HG03378 (cell line): ENCODE data around the gene SAXO1.
"Not testable (repeated sequence)": the region's sequence is repeated elsewhere in the genome, so short reads cannot be mapped to it uniquely, and the experiment has no call there.

Experiments
- ATAC-seq: cut with Tn5 transposase; IDR thresholded peaks from one replicate; pipeline ENCODE4 v1.9.1; 2021; ENCODE audit warnings: mild to moderate bottlenecking, moderate library complexity; ENCODE audit not compliant: unreplicated experiment

Gene SAXO1

GRCh38 chr9:19000133-19000532, 32.9 kb downstream of the SAXO1 start:
- no peak for ATAC-seq

GRCh38 chr9:18999173-18999785, 33.7 kb downstream of the SAXO1 start:
- no peak for ATAC-seq

DNA sequence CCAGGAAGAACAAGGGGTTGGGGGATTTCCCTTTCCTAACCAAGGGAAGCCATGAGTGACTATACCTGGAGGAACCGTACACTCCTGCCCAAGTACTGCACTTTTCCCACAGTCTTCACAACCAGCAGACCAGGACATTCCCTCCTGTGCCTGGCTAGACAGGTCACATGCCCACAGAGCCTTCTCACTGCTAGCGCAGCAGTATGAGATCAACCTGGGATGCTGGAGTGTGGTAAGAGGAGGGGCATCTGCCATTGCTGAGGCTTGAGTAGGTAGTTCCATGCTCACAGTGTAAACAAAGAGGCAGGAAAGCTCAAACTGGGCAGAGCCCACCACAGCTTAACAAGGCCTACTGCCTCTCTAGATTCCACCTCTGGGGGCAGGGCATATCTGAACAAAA, 35.9 kb downstream of the SAXO1 start:
- no peak for ATAC-seq

DNA sequence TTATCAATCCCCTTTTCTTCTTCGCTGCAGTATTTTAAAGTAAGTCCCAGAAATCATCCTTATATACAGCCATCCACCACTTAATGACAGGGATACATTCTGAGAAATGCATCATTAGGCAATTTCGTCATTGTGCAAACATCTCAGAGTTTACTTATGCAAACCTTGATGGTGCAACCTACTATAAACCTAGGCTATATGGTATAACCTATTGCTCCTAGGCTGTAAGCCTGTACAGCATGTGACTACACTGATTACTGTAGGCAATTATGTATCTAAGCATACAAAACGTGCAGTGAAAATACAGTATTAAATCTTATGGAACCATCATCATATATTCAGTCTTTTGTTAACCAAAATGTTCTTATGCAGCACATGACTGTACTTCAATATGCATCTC, 36.8 kb downstream of the SAXO1 start:
- no peak for ATAC-seq

DNA sequence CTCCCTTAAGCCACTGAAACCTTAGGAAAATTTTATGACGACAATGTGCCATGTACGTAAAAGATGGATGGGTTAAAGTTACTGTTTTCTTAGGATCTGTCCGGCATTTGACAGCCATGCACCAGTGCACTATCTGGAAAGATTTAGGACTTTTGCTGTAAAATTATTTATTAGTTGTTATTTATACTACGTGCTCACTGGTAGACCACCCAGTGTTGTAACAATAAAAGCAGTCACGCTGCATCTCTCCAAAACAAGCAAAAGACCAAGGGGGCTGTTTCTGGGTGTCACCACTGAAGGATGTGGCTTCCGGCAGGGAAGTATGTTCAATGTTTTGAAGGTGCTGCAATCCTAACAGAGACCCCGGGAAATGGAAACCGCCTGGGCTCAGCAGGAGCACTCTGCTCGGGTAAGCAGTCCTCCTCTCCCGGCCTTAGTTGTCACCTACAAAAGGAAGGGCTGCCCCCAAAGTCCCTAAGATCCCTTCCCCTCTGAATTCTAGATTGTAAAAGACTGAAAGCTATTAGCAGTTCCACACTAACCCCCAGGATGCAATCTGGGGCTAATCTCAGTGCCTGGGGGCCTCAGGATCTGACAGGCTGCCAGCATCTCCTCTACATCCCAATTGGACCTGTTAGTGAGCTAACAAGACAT, 38.6 kb downstream of the SAXO1 start:
- no peak for ATAC-seq

- ATAC-seq: not testable (repeated sequence)
Measured at GRCh38 chr9:18991197-18991596, 41.8 kb downstream of the SAXO1 start.

DNA sequence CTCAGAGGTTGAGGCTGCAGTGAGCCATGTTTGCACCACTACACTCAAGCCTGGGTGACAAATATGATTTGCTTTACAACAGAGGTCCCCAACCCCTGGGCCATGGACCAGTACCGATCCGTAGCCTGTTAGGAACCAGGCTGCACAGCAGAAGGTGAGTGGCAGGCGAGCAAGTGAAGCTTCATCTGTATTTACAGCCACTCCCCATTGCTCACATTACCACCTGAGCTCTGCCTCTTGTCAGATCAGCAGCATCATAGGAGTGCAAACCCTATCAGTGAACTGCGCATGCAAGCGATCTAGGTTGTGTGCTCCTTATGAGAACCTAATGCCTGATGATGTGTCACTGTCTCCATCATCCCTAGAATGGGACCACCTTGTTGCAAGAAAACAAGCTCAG, 42.5 kb downstream of the SAXO1 start:
- no peak for ATAC-seq

DNA sequence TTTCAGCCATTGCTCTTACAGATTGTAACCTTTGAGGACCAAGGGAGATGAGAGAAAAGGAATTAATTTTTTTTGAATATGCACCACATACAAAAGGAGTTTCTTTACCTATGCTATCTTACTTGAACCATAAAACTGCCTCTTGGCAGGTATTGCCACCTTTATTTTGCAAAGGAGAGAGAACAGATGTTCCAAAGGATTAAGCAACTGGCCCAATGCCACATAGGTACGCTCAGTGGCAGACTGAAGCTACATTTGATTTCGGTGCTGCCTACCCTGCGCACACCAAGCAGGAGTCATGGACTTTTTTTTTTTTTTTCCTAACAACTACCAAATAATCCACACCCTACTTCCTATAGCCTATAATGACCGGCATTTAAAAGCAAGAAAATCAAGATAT, 43.1 kb downstream of the SAXO1 start:
- ATAC-seq: no peak

DNA sequence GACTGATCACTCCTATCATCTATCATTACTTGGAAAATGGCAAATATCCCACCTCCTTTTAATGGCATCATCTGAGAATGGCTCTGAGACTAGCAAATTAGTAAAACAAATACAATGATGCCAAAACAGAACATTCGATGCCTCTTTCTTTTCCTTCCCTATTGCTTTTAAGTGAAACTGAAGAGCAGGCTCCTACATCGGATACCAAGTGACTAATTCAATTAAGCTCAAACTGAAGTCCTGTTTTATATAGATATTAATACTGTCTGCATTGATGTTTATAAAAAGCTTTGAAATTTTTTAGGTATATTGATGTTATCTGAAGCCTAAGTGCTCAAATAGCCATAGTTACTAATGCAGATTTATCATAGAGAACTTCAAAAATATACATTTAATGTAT, 43.9 kb downstream of the SAXO1 start:
- ATAC-seq: no peak

DNA sequence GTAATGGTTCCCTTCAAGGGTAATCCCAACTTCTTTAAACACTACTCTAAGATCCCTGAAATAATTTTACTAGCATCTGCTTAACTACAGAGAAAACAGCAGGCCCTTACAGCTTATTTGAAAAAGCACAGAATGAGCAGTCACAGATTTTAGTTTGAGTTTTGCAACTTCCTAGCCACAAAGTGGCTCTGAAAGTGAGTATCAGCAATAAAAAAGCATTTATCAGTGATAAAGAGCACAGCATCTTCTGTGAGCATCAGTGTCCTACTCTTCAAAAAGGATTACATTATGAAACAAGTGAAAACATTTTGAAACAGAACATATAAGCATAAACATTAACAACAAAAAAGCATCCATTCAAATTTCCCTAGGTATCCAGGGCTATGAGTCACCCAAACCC, 45.0 kb downstream of the SAXO1 start:
- no peak for ATAC-seq

DNA sequence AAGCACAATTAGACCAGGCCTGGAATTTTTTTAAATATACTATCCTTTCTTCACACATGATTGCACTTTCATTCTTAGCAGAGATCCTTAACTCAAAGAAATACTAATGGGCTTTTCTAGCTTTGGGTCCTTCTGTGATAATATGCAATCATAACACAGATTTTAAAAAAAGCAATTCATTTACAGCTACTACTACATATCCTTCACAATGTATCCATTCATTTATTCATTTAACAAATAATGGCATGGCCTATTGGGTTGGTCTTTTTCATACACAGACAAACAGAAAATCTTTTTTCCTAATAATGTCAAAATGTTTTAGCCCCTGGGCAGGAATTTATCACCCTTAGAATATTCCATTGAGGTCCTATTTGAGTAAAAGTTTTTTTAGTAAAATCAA, 47.0 kb downstream of the SAXO1 start:
- ATAC-seq: no peak

- no peak for ATAC-seq
Measured at GRCh38 chr9:18985464-18985951, 47.5 kb downstream of the SAXO1 start.

GRCh38 chr9:18982262-18982620, 50.8 kb downstream of the SAXO1 start:
- no peak for ATAC-seq

- no peak for ATAC-seq
Measured at GRCh38 chr9:18981476-18982261, 51.3 kb downstream of the SAXO1 start.

DNA sequence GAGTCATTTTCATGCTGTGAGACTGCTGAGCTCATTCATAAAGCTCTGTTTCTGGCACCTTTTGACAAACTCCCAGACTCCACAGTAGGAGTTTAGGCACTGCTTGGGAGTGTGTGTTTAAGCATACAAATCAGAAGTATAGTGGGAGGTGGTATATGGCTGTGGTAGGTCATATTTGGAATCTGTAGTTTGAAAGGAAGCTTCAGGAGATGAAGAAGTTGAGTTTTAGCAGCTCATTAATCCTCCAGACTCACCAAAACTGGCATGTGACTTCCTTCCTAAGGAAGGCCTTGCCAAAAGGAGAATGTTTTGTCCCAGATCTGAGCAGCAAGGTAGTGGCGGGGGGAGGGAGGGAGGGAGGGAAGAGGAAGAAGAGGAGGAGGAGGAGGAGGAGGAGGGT, 52.8 kb downstream of the SAXO1 start:
- ATAC-seq: no peak

- ATAC-seq: no peak
Measured at GRCh38 chr9:18979367-18979766, 53.6 kb downstream of the SAXO1 start.

- ATAC-seq: no peak
Measured at GRCh38 chr9:18978188-18978587, 54.8 kb downstream of the SAXO1 start.

DNA sequence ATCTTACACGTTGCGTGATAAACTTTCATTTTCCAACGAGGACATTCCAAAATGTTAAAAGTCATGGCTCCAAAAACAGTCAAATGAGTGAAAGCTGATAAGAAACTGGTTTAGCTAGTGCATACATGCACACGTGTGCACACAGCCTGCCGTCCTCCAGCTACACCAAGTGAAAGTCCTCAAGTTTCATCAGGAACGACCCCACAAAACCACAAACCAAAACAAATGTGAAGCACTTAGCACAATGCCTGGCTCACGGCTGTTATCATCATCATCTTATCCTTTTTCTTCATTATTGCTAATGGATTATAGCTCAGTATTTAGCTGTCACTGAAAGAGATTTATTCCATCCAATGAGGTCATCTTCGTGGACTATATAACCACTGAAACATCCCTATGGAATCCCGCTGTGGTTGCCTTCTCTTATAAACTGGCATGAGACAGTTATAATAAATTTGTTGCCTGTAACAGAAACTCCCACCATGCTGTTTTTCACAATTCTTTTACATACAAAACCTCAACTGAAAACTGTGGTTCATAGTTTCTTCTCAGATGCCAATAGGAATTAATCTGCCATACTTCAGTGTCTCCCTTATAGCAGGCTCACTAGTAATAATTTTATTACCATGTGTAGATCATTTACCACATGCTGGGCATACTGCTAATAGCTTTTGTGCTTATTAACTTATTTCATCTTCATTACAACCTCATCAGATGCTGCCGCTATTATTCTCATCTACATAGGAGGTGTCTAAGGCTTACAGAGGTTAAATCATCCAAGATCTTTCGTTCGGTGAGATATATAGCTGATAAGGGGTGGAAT, 56.1 kb downstream of the SAXO1 start:
- ATAC-seq: no peak

- ATAC-seq: no peak
Measured at GRCh38 chr9:18976221-18976708, 56.7 kb downstream of the SAXO1 start.

DNA sequence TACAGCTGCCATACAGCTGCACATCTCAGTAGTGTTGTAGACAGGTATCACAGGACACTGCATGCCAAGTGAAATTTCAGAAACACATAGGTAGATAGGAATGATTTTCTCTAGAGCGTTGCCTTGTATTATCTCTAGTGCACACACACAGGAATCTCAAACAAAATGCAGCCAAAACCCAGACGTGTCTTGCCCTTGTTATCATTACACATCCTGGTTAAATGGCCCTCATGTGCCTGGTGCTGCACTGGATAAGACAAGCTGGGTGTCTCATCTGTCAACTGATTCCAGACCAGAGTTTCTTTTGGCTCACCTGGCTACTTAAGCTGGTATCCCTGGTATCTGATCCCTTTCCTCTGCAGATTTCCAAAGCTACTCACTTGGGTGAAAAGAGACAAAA, 59.7 kb downstream of the SAXO1 start:
- ATAC-seq: no peak

DNA sequence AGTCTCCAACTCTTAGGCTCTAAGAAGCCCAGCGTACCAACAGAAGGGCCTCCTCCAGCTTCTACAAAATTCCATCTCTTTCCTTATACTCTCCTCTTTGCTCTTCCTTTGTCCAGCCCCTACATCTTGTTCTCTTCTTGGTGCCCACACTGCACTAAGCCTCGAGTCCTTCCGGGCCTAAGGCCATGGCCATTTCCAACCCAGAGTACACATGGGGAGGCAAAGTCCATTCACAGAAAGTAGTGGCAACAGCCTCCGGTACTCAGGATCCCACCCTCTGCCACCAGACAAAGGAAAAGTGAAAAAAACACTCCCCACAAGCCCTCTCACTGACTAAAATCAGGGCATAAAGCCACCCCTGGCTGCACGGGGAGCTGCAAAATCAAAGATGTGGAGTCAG, 60.3 kb downstream of the SAXO1 start:
- no peak for ATAC-seq
